OCI-LY1 (cell line): Measurements from ENCODE around the gene DUSP7.

ENCODE experiments used
- H2AFZ ChIP-seq: fragments of 200-600 bp; sonication (generic), shearing (Covaris generic); 2 replicates; pipeline ENCODE4 v1.6.0; 2014; ENCODE audit warnings: antibody characterized with exemption, mild to moderate bottlenecking, low read length
- H3F3A ChIP-seq: fragments of 200-600 bp; sonication (generic), shearing (Covaris generic); 2 replicates; pipeline ENCODE4 v1.6.0; 2014; ENCODE audit warnings: mild to moderate bottlenecking, antibody characterized with exemption, low read length, moderate library complexity; ENCODE audit not compliant: insufficient read depth
- H3K27ac ChIP-seq: fragments of 200-600 bp; sonication (generic); 2 replicates; pipeline ENCODE4 v1.5.1; 2014; ENCODE audit warnings: low read length, mixed run types, mild to moderate bottlenecking, low read depth; ENCODE audit not compliant: poor library complexity, severe bottlenecking
- H3K27me3 ChIP-seq: fragments of 200-600 bp; sonication (generic); 2 replicates; pipeline ENCODE4 v1.6.0; 2014; ENCODE audit warnings: antibody characterized with exemption, mild to moderate bottlenecking, low read length, moderate library complexity; ENCODE audit not compliant: insufficient read depth
- H3K36me3 ChIP-seq: fragments of 200-600 bp; sonication (generic); 2 replicates; pipeline ENCODE4 v1.6.1; 2014; ENCODE audit warnings: mild to moderate bottlenecking, antibody characterized with exemption, low read length, moderate library complexity, mixed read lengths; ENCODE audit not compliant: insufficient read depth
- H3K4me1 ChIP-seq: fragments of 200-600 bp; sonication (generic); 2 replicates; pipeline ENCODE4 v1.5.1; 2014; ENCODE audit warnings: mild to moderate bottlenecking, low read length, moderate library complexity; ENCODE audit not compliant: insufficient read depth, severe bottlenecking
- H3K4me2 ChIP-seq: fragments of 200-600 bp; sonication (generic), shearing (Covaris generic); 2 replicates; pipeline ENCODE4 v1.6.1; 2014; ENCODE audit warnings: low read length
- H3K4me3 ChIP-seq: fragments of 200-600 bp; sonication (generic); 2 replicates; pipeline ENCODE4 v1.5.1; 2014; ENCODE audit warnings: low read length, low read depth, mild to moderate bottlenecking, mixed read lengths; ENCODE audit not compliant: poor library complexity, severe bottlenecking
- H3K79me2 ChIP-seq: fragments of 200-600 bp; shearing (Covaris generic); 2 replicates; pipeline ENCODE4 v1.6.1; 2016; ENCODE audit warnings: mixed run types, low read length, mixed read lengths; ENCODE audit not compliant: insufficient read depth
- H3K9ac ChIP-seq: fragments of 200-600 bp; sonication (generic), shearing (Covaris generic); 2 replicates; pipeline ENCODE4 v1.6.1; 2014; ENCODE audit warnings: mild to moderate bottlenecking, low read length, mixed read lengths
- H3K9me2 ChIP-seq: fragments of 200-600 bp; sonication (generic), shearing (Covaris generic); 2 replicates; pipeline ENCODE4 v1.6.1; 2014; ENCODE audit warnings: low read depth, mild to moderate bottlenecking, low read length, mixed read lengths
- H3K9me3 ChIP-seq: fragments of 200-600 bp; shearing (Covaris generic); 2 replicates; pipeline ENCODE4 v1.6.1; 2014; ENCODE audit warnings: low read length, mixed read lengths
- H4K20me1 ChIP-seq: fragments of 200-600 bp; sonication (generic), shearing (Covaris generic); 2 replicates; pipeline ENCODE4 v1.6.0; 2016; ENCODE audit warnings: mild to moderate bottlenecking, low read length; ENCODE audit not compliant: insufficient read depth
- EZH2 ChIP-seq: fragments of 200-600 bp; sonication (generic), shearing (Covaris generic); IDR thresholded peaks from 2 replicates; pipeline ENCODE4 v1.8.0; 2017; ENCODE audit warnings: borderline replicate concordance, mixed run types, mild to moderate bottlenecking, antibody characterized with exemption, low read length, moderate library complexity, mixed read lengths
- TF ChIP-seq, protein P1 (sequence below): fragments of 200-600 bp; sonication (generic), shearing (Covaris generic); IDR thresholded peaks from 2 replicates; pipeline ENCODE4 v1.5.1; 2017; ENCODE audit warnings: mild to moderate bottlenecking, antibody characterized with exemption, low read length, moderate library complexity, mixed read lengths

Gene DUSP7

GRCh38 chr3:52017586-52017985, 38.8 kb downstream of the DUSP7 start:
- no peaks in the 10 kb centered on the region; the same call in 1 of the 2 replicates for H3K27me3 ChIP-seq
- TF ChIP-seq EZH2: no peak
- TF ChIP-seq, protein P1, sequence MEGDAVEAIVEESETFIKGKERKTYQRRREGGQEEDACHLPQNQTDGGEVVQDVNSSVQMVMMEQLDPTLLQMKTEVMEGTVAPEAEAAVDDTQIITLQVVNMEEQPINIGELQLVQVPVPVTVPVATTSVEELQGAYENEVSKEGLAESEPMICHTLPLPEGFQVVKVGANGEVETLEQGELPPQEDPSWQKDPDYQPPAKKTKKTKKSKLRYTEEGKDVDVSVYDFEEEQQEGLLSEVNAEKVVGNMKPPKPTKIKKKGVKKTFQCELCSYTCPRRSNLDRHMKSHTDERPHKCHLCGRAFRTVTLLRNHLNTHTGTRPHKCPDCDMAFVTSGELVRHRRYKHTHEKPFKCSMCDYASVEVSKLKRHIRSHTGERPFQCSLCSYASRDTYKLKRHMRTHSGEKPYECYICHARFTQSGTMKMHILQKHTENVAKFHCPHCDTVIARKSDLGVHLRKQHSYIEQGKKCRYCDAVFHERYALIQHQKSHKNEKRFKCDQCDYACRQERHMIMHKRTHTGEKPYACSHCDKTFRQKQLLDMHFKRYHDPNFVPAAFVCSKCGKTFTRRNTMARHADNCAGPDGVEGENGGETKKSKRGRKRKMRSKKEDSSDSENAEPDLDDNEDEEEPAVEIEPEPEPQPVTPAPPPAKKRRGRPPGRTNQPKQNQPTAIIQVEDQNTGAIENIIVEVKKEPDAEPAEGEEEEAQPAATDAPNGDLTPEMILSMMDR: no peak
- H3F3A ChIP-seq: no peaks in the 10 kb centered on the region
- no peaks in the 10 kb centered on the region for H3K36me3 ChIP-seq
- no peak overlapping the region for H3K4me3 ChIP-seq
- no peak overlapping the region for H3K27ac ChIP-seq
- no peaks in the 10 kb centered on the region for H3K79me2 ChIP-seq
- no peaks in the 10 kb centered on the region for H3K9me2 ChIP-seq
- no peaks in the 10 kb centered on the region for H4K20me1 ChIP-seq
- no peak overlapping the region for H2AFZ ChIP-seq
- no peaks in the 10 kb centered on the region for H3K4me1 ChIP-seq
- no peak overlapping the region for H3K4me2 ChIP-seq
- H3K9me3 ChIP-seq: no peaks in the 10 kb centered on the region
- no peak overlapping the region for H3K9ac ChIP-seq

- Histone ChIP-seq H3K9ac (no peak overlapping the region), H3K79me2 (no peaks in the 10 kb centered on the region), H3F3A (no peaks in the 10 kb centered on the region), H3K9me3 (no peaks in the 10 kb centered on the region), H3K27me3 (no peaks in the 10 kb centered on the region; the same call in 1 of the 2 replicates), H2AFZ (no peak overlapping the region), H3K9me2 (no peaks in the 10 kb centered on the region), H3K36me3 (no peaks in the 10 kb centered on the region), H3K4me2 (no peak overlapping the region), H3K4me1 (no peaks in the 10 kb centered on the region), H4K20me1 (no peaks in the 10 kb centered on the region), H3K27ac (no peak overlapping the region), H3K4me3 (no peak overlapping the region)
- TF ChIP-seq, protein P1: no peak
- no peak for TF ChIP-seq EZH2
These were observed 40.7 kb downstream of the DUSP7 start for GRCh38 chr3:52015438-52016228.

DNA sequence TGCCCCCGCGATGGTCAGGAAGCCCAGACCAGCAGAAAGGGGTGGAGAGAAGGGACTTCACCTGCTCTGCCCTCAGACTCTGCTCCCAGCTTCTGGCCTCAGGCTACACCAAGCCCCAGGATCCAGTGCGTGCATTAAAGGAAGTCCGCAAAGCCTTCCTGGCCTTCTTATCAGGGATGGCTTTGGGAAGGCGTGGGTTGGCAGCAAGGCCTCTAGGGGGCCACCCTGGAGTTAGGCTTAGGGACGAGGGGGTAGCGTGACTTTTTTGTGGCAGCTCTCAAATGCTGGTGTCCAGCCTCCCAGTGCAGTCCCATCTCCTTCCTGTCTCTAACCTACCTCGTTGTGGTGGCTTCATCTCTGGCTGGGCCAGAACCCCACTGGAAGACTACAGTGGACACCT, 41.8 kb downstream of the DUSP7 start:
- no peaks in the 10 kb centered on the region for H4K20me1 ChIP-seq
- H3K4me3 ChIP-seq: no peak overlapping the region
- H3F3A ChIP-seq: no peaks in the 10 kb centered on the region
- no peak overlapping the region for H3K27ac ChIP-seq
- no peaks in the 10 kb centered on the region for H3K9me3 ChIP-seq
- H3K36me3 ChIP-seq: no peaks in the 10 kb centered on the region
- H3K9ac ChIP-seq: no peak overlapping the region
- no peaks in the 10 kb centered on the region for H3K4me1 ChIP-seq
- no peaks in the 10 kb centered on the region for H3K79me2 ChIP-seq
- H2AFZ ChIP-seq: no peak overlapping the region
- H3K27me3 ChIP-seq: no peaks in the 10 kb centered on the region; the same call in 1 of the 2 replicates
- H3K9me2 ChIP-seq: no peaks in the 10 kb centered on the region
- TF ChIP-seq EZH2: no peak
- TF ChIP-seq, protein P1: no peak; the same call in 1 of the 2 replicates
- H3K4me2 ChIP-seq: no peak overlapping the region
